HCT116 (cell line): ENCODE results near the gene NCOR1. TPM values are rescaled to one million over a fixed set of nuclear protein-coding genes. Genes with fewer than 3 reads are reported as not detected.

Experiments
- ATAC-seq: fragments of 200-7000 bp; cut with Tn5 transposase; 2 replicates; pipeline ENCODE4 v1.9.1; 2020; ENCODE audit warnings: mild to moderate bottlenecking, moderate library complexity
- BruUV-seq: library from RNA; stranded (reverse); fragments of 400-500 nt; replicated peaks from 2 replicates; lab custom pipeline; 2021; lab: Mats Ljungman, UMichigan
- CTCF ChIA-PET: fragments of 300-600 bp; sonication (Branson Sonifier 250); formaldehyde crosslinking; loops from one replicate; lab custom pipeline; 2021; ENCODE audit warnings: antibody characterized with exemption; lab: Charles Lee
- POLR2A ChIA-PET: fragments of 300-600, 350-600 bp; sonication (Branson Sonifier 250); formaldehyde crosslinking; loops from one replicate; lab custom pipeline; 2021; ENCODE audit warnings: antibody characterized with exemption; lab: Charles Lee
- RAD21 ChIA-PET, 2 experiments: fragments of 300-600 bp; sonication (Branson Sonifier 250); formaldehyde crosslinking; loops; one replicate each; lab custom pipeline; 2023; ENCODE audit warnings: low total read pairs in 2 of 2; ENCODE audit not compliant: uncharacterized antibody in 2 of 2, unreplicated experiment in 2 of 2, low non-redundant PET in 1 of 2; lab: Charles Lee
- DNase-seq: peaks from one replicate; pipeline ENCODE4 v3.0.0-alpha.2; 2010; ENCODE audit warnings: low read depth, low spot score
- H2AFZ ChIP-seq: fragments of 200-600 bp; shearing (Covaris generic), sonication (generic); 2 replicates; pipeline ENCODE4 v1.6.1; 2017; ENCODE audit warnings: low read depth, mixed run types, mixed read lengths, antibody characterized with exemption, low read length; ENCODE audit not compliant: poor library complexity, severe bottlenecking
- H3K27ac ChIP-seq: 2 replicates; pipeline ENCODE4 v1.5.1; 2012; ENCODE audit warnings: low read depth, low read length
- H3K27me3 ChIP-seq: fragments of 200-600 bp; sonication (generic); 2 replicates; pipeline ENCODE4 v1.6.1; 2016; ENCODE audit warnings: mixed run types, low read length, mixed read lengths; ENCODE audit not compliant: insufficient read depth
- H3K36me3 ChIP-seq, 2 experiments: fragments of 200-500 bp in 1 of 2; fragments of 200-600 bp in 1 of 2; sonication (Bioruptor generic) in 1 of 2; sonication (generic) in 1 of 2; 2 replicates each; pipeline versions ENCODE4 v1.5.1 to v1.6.1; 2014 to 2016; ENCODE audit warnings: low read length in 2 of 2, inconsistent platforms in 1 of 2, mixed read lengths in 1 of 2, mixed run types in 1 of 2; ENCODE audit not compliant: insufficient read depth in 2 of 2, control insufficient read depth in 1 of 2
- H3K4me1 ChIP-seq, 2 experiments: fragments of 200-600 bp in 1 of 2; sonication (generic) in 1 of 2; 2 replicates each; pipeline versions ENCODE4 v1.5.1 to v1.6.1; 2012 to 2017; ENCODE audit warnings: low read length in 2 of 2, inconsistent platforms in 1 of 2, mild to moderate bottlenecking in 1 of 2, mixed read lengths in 1 of 2, mixed run types in 1 of 2, moderate library complexity in 1 of 2; ENCODE audit not compliant: insufficient read depth in 2 of 2, control insufficient read depth in 1 of 2
- H3K4me2 ChIP-seq: fragments of 200-600 bp; sonication (generic); 2 replicates; pipeline ENCODE4 v1.6.1; 2017; ENCODE audit warnings: mixed run types, low read length, mixed read lengths
- H3K4me3 ChIP-seq, 2 experiments: fragments of 200-600 bp in 1 of 2; sonication (generic) in 1 of 2; replicated peaks in 1 of 2; 2 replicates each; pipeline ENCODE4 v1.5.1; 2011 to 2016; ENCODE audit warnings: low read length in 2 of 2, control low read depth in 1 of 2, low read depth in 1 of 2, mild to moderate bottlenecking in 1 of 2, mixed read lengths in 1 of 2, mixed run types in 1 of 2
- H3K79me2 ChIP-seq: fragments of 200-600 bp; sonication (generic); 2 replicates; pipeline ENCODE4 v1.6.1; 2017; ENCODE audit warnings: mild to moderate bottlenecking, mixed run types, low read length, moderate library complexity, mixed read lengths; ENCODE audit not compliant: insufficient read depth
- H3K9ac ChIP-seq: fragments of 200-600 bp; sonication (generic); 2 replicates; pipeline ENCODE4 v1.6.1; 2016; ENCODE audit warnings: low read length, mixed read lengths
- H3K9me2 ChIP-seq: fragments of 200-600 bp; sonication (generic), shearing (Covaris generic); 2 replicates; pipeline ENCODE4 v1.6.1; 2017; ENCODE audit warnings: mixed run types, mild to moderate bottlenecking, moderate library complexity; ENCODE audit not compliant: insufficient read depth
- H3K9me3 ChIP-seq, 2 experiments: fragments of 200-500 bp in 1 of 2; fragments of 200-600 bp in 1 of 2; sonication (Bioruptor generic) in 1 of 2; sonication (generic) in 1 of 2; 2 replicates each; pipeline ENCODE4 v1.6.1; 2014 to 2017; ENCODE audit warnings: low read length in 2 of 2, mixed read lengths in 2 of 2, inconsistent platforms in 1 of 2, low read depth in 1 of 2, mild to moderate bottlenecking in 1 of 2, mixed run types in 1 of 2, moderate library complexity in 1 of 2; ENCODE audit not compliant: control insufficient read depth in 1 of 2, insufficient read depth in 1 of 2
- H4K20me1 ChIP-seq: fragments of 200-600 bp; sonication (generic), shearing (Covaris generic); 2 replicates; pipeline ENCODE4 v1.6.1; 2017; ENCODE audit warnings: mixed run types, mild to moderate bottlenecking, moderate library complexity; ENCODE audit not compliant: insufficient read depth
- CBX3 ChIP-seq: IDR thresholded peaks from 2 replicates; pipeline ENCODE4 v1.6.1; 2012; ENCODE audit warnings: low read depth
- CEBPB ChIP-seq: IDR thresholded peaks from 2 replicates; pipeline ENCODE4 v1.6.1; 2012; ENCODE audit warnings: low read depth
- ELF1 ChIP-seq: IDR thresholded peaks from 2 replicates; pipeline ENCODE4 v1.6.1; 2012; ENCODE audit warnings: low read depth, borderline replicate concordance
- EZH2 ChIP-seq: fragments of 200-600 bp; sonication (generic); IDR thresholded peaks from 2 replicates; pipeline ENCODE4 v1.6.1; 2017; ENCODE audit warnings: antibody characterized with exemption, mixed run types
- FOSL1 ChIP-seq: IDR thresholded peaks from 2 replicates; pipeline ENCODE4 v1.6.1; 2012; ENCODE audit warnings: low read depth
- POLR2A ChIP-seq: IDR thresholded peaks from 2 replicates; pipeline ENCODE4 v1.7.0; 2011; ENCODE audit warnings: borderline replicate concordance; ENCODE audit not compliant: insufficient read depth, insufficient read length; ENCODE audit errors: extremely low read depth
- POLR2AphosphoS5 ChIP-seq: IDR thresholded peaks from 2 replicates; pipeline ENCODE4 v1.6.1; 2011; ENCODE audit warnings: mild to moderate bottlenecking, low read depth, low read length, moderate library complexity
- RAD21 ChIP-seq: IDR thresholded peaks from 2 replicates; pipeline ENCODE4 v1.6.1; 2012; ENCODE audit warnings: low read depth, mild to moderate bottlenecking
- SRF ChIP-seq: IDR thresholded peaks from 2 replicates; pipeline ENCODE4 v1.6.1; 2012; ENCODE audit warnings: low read depth
- TCF7L2 ChIP-seq: IDR thresholded peaks from 2 replicates; pipeline ENCODE4 v1.7.0; 2011; ENCODE audit warnings: borderline replicate concordance, inconsistent platforms; ENCODE audit not compliant: insufficient read depth, insufficient read length; ENCODE audit errors: extremely low read depth
- ZFX ChIP-seq: fragments of 450-650 bp; IDR thresholded peaks from 2 replicates; pipeline ENCODE4 v1.6.1; 2017
- ZNF274 ChIP-seq: fragments of 200-500 bp; sonication (Bioruptor generic); IDR thresholded peaks from 2 replicates; pipeline ENCODE4 v1.6.1; 2014; ENCODE audit warnings: mild to moderate bottlenecking, low read depth, low read length, inconsistent platforms
- intact Hi-C: fragments of 100-400 bp; cut with micrococcal nuclease; formaldehyde crosslinking; loops from 2 replicates; pipeline ENCODE4 v1.10.0; 2022
- total RNA-seq: library from RNA; stranded (reverse); gene quantifications from one replicate; pipeline ENCODE4 v1.2.1, GENCODE V29; 2021; ENCODE audit not compliant: unreplicated experiment
- TF ChIP-seq, protein P1 (sequence below): IDR thresholded peaks from 2 replicates; pipeline ENCODE4 v1.6.1; 2012; ENCODE audit warnings: low read depth
- TF ChIP-seq, protein P2 (sequence below): IDR thresholded peaks from 2 replicates; pipeline ENCODE4 v1.6.1; 2012
- TF ChIP-seq, protein P3 (sequence below): IDR thresholded peaks from 2 replicates; pipeline ENCODE4 v1.6.1; 2011; ENCODE audit warnings: mild to moderate bottlenecking, low read length, moderate library complexity; ENCODE audit not compliant: insufficient replicate concordance; ENCODE audit errors: extremely low read depth

The NCOR1 gene
- total RNA-seq, 1 experiment from 2014 or later, result 43.7 TPM

DNA sequence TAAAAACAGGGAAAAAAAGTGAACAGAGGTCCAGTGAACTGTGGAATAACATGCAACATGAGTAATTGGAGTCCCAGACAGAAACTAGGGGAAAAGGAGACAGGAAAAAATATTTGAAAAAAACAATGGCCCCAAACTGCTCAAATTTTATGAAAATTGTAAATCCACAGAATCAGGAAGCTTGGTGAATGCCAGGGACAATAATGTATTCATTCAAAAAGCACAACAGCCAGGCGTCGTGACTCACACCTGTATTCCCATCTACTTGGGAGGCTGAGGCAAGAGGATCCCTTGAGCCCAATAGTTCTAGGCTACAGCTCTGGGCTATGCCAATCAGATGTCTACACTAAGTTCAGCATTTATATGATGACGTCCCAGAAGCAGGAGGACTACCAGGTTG, 23.7 kb downstream of the NCOR1 start:
- RAD21 ChIA-PET, result no interaction called here
- H3K27ac ChIP-seq, result no peak overlapping the region
- no peak overlapping the region for H3K4me3 ChIP-seq
- BruUV-seq, result no TSS peak
- CTCF ChIA-PET, result no interaction called here
- H3K36me3 ChIP-seq, result no peaks in the 10 kb centered on the region
- POLR2A ChIA-PET, result no interaction called here
- DNase-seq (no peak), ATAC-seq (no peak)
- H3K9me2 ChIP-seq, result no peaks in the 10 kb centered on the region
- H3K9me3 ChIP-seq, result no peaks in the 10 kb centered on the region
- peaks cover 9% of the 10 kb centered on the region; the same call in 1 of the 2 replicates for H4K20me1 ChIP-seq
- TF ChIP-seq ELF1, result no peak
- H2AFZ ChIP-seq, result no peak overlapping the region
- no peak overlapping the region for H3K4me2 ChIP-seq
- no peaks in the 10 kb centered on the region for H3K27me3 ChIP-seq
- H3K4me1 ChIP-seq, result peaks cover 0 to 6% of the 10 kb centered on the region in 2 experiments; a peak in 1 of 4 replicates
- H3K79me2 ChIP-seq, result peaks cover 84% of the 10 kb centered on the region
- intact Hi-C loops, result no loop called here
- no peak overlapping the region for H3K9ac ChIP-seq

DNA sequence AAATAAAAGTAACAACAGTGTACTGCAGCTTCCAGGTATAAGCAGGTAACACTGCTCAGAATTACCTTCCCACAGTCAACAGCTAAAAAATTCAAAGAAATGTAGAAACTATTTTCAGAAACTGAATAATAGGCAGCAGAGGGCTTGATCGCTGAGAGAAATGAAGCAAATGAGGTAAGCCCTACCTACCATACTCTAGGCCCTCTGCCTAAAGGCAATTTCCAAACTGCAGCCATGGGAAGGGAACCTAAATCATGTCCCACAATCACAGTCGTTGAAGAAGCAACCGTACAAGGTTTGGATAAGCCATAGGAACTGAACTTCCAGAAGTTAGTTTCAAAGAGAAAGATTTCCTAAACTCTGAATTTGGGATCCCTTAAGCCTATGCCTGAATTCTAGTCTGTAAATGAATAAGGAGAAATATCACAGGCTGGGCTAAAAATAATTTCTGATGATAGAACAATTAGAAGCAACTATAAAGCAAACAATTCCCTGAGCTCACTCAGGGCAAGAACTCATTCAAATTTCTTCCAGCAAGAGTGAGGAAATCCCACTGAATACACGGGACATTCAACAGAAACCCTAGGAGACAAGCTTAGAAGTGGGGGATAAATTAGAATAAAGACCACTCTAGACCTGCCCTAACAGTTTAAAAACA, 24.5 kb downstream of the NCOR1 start:
- no peaks in the 10 kb centered on the region for H3K9me3 ChIP-seq
- no peak overlapping the region for H2AFZ ChIP-seq
- H3K4me2 ChIP-seq, result no peak overlapping the region
- CTCF ChIA-PET, result no interaction called here
- no peaks in the 10 kb centered on the region for H3K36me3 ChIP-seq
- H3K27ac ChIP-seq, result no peak overlapping the region
- H3K4me3 ChIP-seq, result no peak overlapping the region
- H3K9me2 ChIP-seq, result no peaks in the 10 kb centered on the region
- H3K9ac ChIP-seq, result no peak overlapping the region
- TSS peak; percentile 14 for BruUV-seq
- intact Hi-C loops, result no loop called here
- peaks cover 0 to 6% of the 10 kb centered on the region in 2 experiments; a peak in 1 of 4 replicates for H3K4me1 ChIP-seq
- no peak for TF ChIP-seq SRF
- TF ChIP-seq ELF1, result no peak
- no peak for TF ChIP-seq EZH2
- no peak for TF ChIP-seq ZFX
- TF ChIP-seq TCF7L2, result no peak
- no peak for TF ChIP-seq POLR2AphosphoS5
- TF ChIP-seq CEBPB, result no peak
- TF ChIP-seq, protein P1, sequence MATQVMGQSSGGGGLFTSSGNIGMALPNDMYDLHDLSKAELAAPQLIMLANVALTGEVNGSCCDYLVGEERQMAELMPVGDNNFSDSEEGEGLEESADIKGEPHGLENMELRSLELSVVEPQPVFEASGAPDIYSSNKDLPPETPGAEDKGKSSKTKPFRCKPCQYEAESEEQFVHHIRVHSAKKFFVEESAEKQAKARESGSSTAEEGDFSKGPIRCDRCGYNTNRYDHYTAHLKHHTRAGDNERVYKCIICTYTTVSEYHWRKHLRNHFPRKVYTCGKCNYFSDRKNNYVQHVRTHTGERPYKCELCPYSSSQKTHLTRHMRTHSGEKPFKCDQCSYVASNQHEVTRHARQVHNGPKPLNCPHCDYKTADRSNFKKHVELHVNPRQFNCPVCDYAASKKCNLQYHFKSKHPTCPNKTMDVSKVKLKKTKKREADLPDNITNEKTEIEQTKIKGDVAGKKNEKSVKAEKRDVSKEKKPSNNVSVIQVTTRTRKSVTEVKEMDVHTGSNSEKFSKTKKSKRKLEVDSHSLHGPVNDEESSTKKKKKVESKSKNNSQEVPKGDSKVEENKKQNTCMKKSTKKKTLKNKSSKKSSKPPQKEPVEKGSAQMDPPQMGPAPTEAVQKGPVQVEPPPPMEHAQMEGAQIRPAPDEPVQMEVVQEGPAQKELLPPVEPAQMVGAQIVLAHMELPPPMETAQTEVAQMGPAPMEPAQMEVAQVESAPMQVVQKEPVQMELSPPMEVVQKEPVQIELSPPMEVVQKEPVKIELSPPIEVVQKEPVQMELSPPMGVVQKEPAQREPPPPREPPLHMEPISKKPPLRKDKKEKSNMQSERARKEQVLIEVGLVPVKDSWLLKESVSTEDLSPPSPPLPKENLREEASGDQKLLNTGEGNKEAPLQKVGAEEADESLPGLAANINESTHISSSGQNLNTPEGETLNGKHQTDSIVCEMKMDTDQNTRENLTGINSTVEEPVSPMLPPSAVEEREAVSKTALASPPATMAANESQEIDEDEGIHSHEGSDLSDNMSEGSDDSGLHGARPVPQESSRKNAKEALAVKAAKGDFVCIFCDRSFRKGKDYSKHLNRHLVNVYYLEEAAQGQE, result no peak
- no peak for TF ChIP-seq CBX3
- TF ChIP-seq FOSL1, result no peak
- TF ChIP-seq, protein P2, sequence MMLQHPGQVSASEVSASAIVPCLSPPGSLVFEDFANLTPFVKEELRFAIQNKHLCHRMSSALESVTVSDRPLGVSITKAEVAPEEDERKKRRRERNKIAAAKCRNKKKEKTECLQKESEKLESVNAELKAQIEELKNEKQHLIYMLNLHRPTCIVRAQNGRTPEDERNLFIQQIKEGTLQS, result no peak
- no peak for TF ChIP-seq POLR2A
- TF ChIP-seq ZNF274, result no peak
- no peak for TF ChIP-seq RAD21
- TF ChIP-seq, protein P3, sequence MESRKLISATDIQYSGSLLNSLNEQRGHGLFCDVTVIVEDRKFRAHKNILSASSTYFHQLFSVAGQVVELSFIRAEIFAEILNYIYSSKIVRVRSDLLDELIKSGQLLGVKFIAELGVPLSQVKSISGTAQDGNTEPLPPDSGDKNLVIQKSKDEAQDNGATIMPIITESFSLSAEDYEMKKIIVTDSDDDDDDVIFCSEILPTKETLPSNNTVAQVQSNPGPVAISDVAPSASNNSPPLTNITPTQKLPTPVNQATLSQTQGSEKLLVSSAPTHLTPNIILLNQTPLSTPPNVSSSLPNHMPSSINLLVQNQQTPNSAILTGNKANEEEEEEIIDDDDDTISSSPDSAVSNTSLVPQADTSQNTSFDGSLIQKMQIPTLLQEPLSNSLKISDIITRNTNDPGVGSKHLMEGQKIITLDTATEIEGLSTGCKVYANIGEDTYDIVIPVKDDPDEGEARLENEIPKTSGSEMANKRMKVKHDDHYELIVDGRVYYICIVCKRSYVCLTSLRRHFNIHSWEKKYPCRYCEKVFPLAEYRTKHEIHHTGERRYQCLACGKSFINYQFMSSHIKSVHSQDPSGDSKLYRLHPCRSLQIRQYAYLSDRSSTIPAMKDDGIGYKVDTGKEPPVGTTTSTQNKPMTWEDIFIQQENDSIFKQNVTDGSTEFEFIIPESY, result no peak
- RAD21 ChIA-PET, result no interaction called here
- H3K79me2 ChIP-seq, result peaks cover 85% of the 10 kb centered on the region
- POLR2A ChIA-PET, result no interaction called here
- peaks cover 9% of the 10 kb centered on the region; the same call in 1 of the 2 replicates for H4K20me1 ChIP-seq
- no peak for DNase-seq
- no peaks in the 10 kb centered on the region for H3K27me3 ChIP-seq
- ATAC-seq, result no peak
